Cerebellar nuclear complex (tissue), 1 donor: ENCODE measurements around the gene ZNF200.

Source experiments
- DNase-seq, 2 experiments: peaks; one replicate each; lab custom pipeline; 2025; lab: John Stamatoyannopoulos, UW

The ZNF200 gene

DNA sequence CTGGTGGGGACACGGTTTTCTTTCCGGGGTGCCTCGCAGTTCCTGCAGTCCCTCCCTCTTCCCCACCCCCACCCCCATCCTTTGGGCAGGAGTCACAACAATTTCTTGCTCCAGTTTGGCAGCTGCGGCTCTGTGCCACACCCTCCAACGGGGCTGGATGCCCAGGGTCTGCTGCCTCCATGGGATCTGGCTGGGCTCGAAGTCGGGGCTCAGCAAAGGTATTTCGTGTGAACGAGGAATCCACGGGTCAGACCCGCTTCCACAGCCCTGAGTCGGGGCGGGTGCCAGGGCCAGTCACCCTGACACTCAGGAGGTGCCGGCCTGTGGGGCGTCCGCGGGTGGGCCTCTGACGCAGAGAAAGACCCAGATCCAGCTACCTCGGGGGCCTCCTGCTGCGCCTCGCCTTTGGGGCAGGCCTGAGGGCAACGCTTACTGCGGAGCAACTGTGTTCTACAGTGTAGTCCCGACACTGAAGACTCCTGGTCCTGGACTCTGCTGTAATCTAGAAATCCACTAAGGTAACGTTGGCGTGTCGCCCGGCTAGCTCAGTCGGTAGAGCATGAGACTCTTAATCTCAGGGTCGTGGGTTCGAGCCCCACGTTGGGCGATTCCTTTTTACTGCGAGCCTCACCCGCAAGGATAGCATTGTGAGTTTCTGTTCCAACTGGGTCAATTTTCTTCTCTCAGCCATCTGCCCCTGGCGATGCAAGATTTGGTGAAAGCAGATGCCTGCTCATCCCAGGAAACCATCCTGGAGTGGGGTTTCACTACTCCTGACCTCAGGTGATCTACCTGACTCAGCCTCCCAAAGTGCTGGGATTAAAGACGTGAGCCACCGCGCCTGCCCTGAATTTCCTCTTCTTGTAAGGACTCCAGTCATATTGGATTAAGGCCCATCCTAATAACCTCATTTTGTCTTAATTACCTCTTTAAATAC, 59.5 kb downstream of the ZNF200 start:
- no peak for DNase-seq

DNA sequence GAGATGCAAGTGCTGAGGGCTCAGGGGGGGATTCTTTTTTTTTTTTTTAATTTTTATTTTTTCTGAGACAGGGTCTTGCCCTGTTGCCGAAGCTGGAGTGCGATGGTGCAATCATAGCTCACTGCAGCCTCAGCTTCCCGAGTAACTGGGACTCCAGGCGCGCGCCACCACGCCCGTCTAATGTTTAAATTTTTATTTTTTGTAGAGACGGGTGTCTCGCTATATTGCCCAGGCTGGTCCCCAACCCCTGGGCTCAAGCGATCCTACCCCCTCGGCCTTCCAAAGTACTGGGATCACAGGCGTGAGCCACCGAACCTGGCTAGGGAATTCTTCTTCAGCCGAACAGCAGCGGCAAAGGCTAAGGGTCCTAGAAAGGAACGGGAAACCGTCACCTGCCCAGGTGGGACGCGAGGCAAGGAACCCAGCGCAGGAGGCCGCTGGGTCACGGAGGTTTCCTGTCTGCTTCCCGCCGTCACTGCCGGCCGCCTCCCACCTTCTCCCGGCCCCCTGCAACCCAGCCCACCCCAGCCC, 60.3 kb downstream of the ZNF200 start:
- no peak for DNase-seq

DNA sequence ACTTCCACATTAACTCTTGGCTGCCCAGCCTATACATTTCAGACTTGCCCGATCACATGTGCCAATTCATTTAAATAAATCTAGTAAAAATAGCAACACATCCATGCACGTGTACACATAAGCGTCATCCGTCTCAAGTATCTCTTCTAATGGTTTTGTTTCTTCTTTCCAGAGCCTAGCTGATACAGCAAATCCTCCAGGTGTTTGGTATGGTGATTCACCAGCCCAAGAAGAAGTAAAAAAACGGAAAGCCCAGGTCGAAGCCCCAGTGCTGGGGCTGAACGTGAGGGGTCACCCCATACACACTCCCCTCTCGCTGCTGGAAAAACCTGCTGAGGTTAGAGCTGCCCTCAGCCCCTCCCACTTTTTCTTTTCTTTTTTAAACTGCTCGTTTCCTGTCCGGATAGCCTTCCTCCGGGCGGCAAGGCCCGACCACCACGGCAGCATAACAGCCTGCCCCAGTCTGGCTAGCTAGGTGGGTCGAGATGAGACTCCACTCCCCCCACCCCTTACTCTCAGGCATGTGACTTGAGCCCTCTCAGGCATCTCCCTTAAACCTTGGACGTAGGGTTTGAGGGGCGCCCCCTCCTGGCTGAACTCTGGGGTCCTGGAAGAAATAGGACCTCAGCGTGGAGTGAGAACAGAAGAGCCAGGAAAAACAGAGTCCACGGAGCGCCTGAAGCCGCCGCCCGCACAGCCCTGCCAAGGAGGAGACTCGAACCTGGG, 60.9 kb downstream of the ZNF200 start:
- DNase-seq, result no peak
